ENCODE measurements around the gene CUBN.

DNA sequence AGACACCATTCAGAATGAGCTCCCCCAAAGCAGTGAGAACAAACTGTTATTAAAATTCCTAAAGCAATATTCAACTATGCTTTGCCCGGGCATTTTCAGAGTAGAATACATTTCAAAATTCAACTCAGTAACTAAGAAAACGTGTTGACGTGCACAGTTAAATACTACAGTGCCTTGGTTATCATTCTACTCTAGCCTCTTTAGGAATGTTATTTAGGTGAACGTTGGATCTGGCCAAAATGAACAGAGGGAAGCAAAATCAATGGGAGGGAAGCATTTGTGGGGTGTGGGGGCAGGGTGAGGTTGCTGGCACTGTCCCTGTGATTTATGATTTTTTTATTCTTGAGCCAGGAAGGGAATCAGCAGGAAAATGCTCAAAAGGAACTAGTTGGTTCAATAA is 339.8 kb downstream of the CUBN start:
- TF ChIP-seq EP300 (IDR thresholded peaks at IDR 0.05) (no peak), CBX2 (IDR thresholded peaks at IDR 0.05; ENCODE audit: borderline replicate concordance, low read depth) (no peak), HDAC2 (IDR thresholded peaks at IDR 0.05) (no peak), MAZ (IDR thresholded peaks at IDR 0.05; ENCODE audit: borderline replicate concordance, low read depth, low read length) (no peak), POLR2A (IDR thresholded peaks at IDR 0.05; ENCODE audit: low read length) (no peak)
- TF ChIP-seq, protein P1, sequence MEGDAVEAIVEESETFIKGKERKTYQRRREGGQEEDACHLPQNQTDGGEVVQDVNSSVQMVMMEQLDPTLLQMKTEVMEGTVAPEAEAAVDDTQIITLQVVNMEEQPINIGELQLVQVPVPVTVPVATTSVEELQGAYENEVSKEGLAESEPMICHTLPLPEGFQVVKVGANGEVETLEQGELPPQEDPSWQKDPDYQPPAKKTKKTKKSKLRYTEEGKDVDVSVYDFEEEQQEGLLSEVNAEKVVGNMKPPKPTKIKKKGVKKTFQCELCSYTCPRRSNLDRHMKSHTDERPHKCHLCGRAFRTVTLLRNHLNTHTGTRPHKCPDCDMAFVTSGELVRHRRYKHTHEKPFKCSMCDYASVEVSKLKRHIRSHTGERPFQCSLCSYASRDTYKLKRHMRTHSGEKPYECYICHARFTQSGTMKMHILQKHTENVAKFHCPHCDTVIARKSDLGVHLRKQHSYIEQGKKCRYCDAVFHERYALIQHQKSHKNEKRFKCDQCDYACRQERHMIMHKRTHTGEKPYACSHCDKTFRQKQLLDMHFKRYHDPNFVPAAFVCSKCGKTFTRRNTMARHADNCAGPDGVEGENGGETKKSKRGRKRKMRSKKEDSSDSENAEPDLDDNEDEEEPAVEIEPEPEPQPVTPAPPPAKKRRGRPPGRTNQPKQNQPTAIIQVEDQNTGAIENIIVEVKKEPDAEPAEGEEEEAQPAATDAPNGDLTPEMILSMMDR (IDR thresholded peaks at IDR 0.05), result no peak
